HG03108 (cell line): ENCODE data around the gene CADPS2.

Source experiments
- ATAC-seq: cut with Tn5 transposase; IDR thresholded peaks from one replicate; pipeline ENCODE4 v1.9.1; 2021; ENCODE audit warnings: moderate library complexity; ENCODE audit not compliant: unreplicated experiment

Gene CADPS2

DNA sequence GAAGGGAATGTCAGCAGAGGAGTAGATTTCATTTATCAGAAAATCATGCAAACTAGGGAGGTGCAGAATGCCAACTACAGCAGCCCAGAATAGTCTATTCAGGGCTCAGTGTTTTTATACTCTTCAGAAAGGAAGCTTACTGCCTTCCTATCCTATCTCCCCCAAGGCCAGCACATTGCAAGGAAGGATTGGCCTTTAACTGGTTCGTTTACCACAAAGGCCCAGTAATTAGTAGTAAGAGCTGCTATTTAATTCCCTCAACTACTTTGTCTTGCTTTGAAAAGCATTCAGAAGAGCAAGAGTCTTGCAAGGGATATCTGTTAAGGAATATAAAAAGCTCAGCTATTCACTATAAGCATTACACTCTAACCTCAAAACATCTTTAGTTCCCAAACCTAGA, 97.1 kb downstream of the CADPS2 start:
- ATAC-seq, result no peak

DNA sequence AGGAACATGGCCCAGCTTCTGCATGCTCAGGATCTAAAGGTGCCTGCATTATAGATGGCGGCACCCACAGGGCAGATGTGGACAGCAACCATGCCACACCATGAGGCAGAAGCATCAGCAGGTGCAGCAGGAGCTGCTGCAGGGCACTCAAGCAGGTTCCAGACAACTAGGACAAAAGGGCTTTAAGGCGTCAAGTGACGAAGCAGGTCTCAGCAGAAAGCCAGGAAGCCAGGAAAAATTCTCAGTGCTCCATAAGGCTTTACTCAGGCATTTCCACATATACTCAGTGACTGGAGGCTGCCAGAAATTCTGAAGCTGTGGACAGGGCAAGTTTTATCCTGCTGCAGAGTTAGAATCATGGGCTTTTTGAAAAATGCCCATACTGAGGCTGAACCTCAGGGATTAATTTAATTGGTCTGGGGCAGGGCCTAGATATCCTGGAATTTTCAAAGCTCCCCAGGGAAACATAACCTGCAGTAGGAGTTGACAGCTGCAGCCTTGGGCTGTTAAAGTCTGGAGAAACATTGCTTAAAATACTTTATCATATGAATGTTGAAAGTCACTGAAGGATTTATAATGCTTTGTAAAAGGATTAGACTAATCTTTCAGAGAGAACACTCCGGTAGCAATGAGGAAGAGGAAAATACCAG, 115.4 kb downstream of the CADPS2 start:
- no peak for ATAC-seq

DNA sequence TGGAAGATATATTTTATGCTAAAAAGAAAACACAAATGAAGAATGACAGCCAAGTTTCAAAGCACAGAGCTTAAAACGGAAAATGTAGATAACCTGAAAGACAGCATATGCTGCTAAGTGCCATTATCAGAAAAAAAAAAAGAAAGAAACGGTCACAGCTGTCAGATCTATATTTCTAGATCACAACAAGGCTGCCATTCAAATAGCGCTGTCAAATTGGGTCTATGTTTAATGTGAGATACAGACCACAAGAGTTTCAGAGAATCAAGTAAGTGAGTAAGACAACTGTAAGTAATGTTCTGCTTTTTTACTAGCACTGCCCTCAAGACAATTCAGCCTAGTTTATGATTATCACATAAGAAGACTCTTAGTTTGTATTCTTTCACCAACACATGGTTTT, 117.4 kb downstream of the CADPS2 start:
- ATAC-seq, result no peak

DNA sequence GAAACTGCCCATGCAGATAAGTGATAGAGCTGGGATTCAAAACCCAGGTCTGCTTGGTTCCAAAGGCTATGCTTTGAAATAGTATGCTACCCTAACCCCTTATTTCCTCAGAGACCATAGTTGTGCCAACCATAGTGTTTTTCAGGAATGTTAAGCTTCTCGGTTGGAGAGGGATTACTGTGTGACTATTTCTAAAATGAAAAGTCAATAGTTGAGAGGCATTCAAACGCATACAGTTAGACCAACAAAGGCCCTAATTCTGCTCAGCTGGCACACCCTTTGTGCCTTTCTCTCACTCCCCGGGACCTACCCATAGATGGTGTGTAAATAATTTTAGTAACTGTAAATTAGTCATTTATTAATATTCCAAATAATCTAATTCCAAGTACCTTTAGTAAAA, 118.9 kb downstream of the CADPS2 start:
- ATAC-seq, result no peak

DNA sequence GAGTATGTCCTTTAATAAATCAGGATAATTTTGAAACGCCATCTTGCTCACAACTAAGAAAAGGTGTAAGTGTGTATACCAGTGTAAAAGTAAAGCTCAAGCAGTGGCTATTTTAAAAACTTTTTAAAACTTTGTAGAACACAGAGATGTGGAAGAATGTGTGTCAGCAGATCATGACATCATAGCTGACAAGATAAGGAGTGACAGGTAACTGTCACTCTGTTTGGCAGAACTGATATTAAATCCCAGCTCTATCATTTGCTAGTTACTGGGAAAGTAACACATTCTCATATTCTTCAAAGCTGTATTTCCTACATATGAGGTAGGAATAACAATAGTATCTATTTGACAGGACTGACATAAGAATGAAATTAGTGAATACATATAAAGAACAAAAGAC, 119.7 kb downstream of the CADPS2 start:
- ATAC-seq, result no peak

DNA sequence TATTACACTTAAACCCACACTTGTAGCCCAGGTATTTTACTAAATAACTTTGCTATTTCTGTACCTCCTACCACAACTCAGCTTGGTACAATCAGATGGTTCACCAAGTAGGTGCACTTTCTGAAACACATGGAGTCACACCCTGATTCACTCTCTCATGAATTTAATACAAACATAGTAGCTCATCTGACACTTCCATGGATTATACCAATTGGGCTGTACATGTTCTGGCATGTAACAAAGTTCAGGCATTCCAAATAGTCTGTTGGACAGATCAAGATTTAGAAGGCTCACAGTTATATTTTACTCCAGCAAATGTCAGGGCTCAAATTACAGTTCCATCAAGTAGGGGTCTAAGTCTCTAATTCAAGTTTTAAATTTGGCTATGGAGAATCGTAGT, 121.4 kb downstream of the CADPS2 start:
- no peak for ATAC-seq

DNA sequence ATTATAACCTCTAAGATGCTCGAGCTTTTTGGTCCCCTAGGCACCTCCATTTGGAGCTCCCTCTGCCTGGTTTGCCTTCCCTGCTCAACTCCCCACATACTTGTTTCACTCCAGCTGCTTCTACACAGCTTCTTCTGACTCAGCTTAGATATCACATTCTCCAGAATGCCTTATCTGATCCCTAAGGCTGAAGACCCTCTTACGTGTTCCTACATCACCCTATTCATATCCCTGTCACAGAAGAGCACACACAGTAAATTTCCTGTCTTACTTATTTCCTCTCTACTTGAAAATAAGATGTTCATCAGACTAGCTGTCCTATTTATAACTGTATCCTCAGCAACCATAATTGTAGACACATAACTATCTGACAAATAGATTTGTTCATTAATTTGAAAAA, 122.2 kb downstream of the CADPS2 start:
- ATAC-seq, result no peak

DNA sequence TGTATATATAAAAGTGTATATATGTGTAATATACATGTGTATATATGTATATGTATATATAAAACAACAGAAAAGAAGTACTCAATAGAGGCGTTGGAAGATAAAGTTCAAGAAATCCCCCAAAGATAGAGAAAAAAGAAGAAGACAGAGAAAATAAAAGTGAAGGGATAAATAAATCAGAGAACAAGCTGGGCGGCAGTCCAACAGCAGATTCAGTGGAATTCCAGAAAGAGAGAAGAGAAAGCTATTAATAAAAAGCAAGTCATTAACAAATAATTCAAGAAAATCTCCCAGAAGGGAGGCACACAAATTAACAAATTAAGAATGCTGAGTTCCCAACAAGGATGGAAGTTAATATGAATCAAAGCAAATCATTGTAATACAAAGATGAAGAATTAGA, 124.2 kb downstream of the CADPS2 start:
- ATAC-seq, result no peak

DNA sequence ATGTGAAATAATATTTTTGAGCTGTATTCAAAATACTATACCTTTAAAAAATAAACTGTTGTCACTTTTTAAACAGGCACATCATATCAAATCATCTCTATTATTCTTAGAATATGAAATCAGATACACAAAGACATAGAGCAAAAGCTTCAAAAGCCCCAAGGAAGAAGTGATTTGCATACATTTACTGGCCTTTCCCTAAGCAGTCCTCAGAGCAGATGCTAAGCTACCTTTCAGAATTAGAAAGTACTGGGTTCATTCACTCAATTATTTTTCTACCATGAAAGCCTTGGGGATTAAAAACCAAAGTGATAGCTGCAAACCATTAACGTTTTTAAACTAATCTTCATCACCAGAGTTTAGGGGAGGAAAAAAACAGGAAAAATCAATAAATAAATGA, 127.8 kb downstream of the CADPS2 start:
- no peak for ATAC-seq

DNA sequence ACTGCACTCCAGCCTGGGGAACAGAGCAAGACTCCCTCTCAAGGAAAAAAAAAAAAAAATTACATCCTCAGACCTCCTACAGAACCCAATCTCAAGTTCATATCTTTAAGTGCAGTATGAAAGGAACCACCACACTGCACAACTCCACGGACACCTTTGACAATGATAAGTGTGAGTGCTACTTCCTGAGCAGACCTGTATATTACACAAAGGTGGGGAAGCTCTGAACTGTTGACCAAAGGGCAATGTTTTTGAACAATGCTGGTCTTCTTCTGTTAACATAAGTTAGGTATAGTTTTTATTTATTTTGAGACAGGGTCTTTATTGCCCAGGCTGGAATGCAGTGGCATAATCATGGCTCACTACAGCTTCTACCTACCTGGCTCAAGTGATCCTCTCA, 129.4 kb downstream of the CADPS2 start:
- ATAC-seq, result no peak

DNA sequence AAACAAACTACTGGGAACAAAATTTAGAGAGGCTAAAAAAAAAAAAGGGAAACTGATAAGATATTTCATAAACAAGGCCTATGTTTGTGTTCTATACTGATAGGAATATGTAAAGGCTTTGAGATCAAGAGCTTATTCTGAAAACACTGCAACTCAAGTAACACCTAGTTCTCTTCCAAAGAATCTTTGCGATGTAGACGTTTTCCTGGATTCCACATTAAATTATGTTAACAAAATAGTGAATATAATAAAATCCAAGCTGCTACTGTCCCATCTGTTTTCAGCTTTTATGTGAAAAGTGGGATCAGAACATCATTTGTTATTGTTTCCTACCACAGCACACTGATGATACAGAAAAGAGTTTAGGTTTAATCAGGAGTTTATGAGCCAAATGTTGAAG, 130.6 kb downstream of the CADPS2 start:
- no peak for ATAC-seq

DNA sequence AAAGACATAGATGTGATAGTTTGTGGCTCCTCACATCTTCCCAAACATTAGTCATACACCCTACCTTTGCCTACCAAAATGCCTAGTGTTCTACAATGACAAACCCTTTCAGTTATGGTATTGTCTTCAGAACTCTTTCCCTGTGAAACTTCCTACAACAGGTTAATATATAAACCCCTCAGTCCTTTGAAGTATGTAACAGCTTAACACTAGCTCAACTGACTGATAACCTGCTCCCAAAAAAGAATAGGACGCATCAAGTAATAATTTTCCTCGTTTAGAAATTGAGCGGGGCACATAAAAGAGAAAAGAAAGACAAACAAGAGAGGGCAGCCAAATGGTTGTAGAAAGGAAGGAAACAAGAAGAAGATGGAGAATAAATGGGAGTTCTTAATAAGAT, 133.7 kb downstream of the CADPS2 start:
- ATAC-seq, result no peak

DNA sequence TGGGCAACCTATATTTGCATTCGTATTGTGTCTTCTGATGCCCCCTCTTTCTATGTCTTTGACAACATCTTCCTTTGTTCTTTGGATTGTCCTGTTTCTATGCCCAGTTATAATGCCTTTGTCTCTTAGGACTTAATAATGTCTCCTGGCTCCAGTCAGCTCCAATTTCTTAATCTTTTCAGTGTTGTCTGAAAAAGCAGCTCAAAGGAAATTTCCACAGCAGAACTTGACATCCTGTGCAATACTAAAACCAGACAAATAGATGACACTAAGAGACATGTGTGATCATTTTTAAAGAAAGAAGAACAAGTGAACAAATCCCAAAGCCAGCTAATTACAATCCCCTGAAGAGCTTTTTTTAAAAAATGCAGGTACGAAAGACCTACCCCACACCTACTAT, 135.9 kb downstream of the CADPS2 start:
- no peak for ATAC-seq

DNA sequence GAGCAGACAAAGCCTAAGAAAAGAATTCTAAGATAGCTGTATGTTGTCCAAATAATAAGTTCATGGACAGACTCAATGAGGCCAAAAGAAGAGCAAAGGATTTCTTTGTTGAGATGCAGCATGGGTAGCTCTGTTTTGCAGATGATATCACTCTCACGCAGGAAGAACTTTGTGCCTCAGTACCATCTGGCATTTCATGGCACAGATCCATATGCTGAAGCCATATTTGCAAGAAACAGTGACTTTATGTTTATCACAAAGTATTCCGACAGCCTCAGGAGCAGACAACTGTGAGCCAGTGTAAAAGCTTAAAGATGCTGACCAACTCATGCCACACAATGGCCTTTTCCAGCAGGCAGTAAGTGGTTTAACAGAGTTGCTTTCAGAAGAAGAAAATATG, 138.1 kb downstream of the CADPS2 start:
- no peak for ATAC-seq

DNA sequence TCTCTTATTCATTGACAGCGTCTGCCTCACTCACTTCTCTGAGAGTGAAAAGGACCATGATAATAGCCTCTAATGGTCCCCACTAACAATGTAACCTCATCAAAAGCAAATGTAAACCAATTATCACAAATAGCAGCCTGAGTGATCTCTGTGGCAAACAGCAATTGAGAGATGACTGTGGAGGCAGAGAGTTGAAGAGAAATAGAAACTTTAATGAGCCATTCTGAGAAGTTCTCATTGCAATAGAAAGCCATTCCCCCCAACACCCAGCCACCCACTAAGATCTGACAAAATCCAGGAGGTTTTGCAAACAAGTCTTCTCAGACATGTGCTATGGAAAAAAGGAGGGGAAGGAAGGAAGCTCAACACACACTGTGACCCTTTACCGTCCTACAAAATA, 139.3 kb downstream of the CADPS2 start:
- no peak for ATAC-seq

DNA sequence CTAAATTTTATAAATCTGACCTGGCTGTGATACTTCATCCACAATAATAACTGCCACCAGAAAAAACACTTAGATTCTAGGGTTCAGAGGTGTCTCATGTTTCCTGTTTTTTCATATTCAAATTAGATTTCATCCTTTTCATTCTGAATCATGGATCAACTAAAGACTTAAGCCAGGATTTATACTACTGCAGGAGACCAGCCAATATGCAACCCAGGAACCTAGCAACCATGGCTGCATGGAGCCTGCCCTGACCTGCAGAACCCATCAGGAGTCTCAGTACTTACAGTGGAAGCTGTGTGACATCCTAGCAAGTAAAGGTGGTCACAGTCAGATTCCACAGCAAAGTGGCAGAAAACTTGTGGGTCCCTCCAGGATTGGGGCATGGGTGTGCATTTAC, 143.0 kb downstream of the CADPS2 start:
- ATAC-seq, result no peak

DNA sequence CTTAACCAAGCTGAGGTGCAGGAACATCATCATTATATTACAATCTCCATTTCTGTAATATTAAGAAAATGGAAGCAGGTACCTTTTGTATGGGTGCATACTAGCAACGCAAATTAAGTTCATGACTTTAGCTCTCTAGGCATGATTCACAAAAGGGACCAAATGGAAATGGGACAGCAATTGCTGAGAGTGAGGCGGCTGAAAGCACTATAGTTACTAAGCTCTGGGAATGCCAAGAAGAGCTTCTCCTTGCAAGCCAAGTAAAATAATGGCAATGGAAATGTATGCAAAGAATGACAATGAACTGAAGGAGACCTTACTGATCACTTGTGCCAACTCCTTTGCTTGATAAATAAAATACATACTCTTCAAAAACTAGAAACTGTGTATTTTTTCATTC, 147.3 kb downstream of the CADPS2 start:
- ATAC-seq, result no peak

DNA sequence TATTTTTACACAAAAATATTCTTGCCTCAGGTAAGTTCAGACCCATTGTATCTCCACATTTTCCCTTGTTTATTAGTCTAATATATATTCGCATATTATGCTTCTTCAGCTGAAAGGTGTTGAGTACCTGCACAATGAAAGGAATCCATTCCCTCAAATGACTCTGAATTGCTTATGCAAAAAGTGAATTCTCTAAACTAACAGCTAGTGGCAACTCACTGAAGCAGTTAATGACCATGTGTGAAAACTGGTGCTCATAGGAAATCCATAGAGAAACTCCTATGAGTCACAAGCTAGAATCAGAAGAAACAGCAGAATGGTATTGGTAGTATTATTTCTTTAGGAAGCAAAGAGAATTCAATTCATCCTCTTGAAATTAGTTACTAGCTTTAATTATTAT, 150.1 kb downstream of the CADPS2 start:
- ATAC-seq, result no peak

DNA sequence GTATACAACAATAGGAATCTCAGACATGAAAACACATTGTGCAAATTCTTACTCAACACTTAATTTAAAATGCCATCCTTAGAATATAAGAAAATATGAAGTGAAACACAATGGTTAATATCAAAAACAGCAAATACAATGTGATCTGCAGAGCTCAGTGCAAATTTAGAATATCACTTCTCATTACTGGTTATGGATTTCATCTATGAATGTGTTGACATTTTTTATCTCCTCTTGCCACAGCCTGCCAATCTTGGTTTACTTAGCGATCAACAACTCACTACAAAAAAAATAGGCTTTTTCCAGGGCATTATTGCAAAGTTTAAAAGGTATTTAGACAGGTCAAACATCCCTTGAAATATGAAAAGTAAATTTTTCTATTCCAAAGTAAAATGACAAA, 158.5 kb downstream of the CADPS2 start:
- ATAC-seq, result no peak

DNA sequence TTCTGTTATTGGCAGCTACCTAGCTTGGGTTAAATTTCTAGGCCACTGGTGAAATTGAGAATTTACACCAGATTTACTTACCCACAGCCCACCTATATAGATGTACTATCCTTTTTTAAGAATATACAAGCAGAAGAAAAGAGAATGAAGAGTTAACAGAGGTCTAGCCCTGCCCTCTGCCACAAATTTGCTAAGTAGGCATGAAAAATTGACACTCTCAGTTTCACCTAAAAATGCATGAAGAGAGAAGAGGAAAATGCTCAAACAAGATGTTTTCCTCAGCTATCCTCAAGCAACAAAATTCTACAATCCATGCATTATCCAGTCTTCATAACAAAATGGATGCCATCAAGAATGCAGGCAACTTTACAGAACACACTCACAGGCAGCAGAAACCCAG, 158.9 kb downstream of the CADPS2 start:
- ATAC-seq, result no peak

DNA sequence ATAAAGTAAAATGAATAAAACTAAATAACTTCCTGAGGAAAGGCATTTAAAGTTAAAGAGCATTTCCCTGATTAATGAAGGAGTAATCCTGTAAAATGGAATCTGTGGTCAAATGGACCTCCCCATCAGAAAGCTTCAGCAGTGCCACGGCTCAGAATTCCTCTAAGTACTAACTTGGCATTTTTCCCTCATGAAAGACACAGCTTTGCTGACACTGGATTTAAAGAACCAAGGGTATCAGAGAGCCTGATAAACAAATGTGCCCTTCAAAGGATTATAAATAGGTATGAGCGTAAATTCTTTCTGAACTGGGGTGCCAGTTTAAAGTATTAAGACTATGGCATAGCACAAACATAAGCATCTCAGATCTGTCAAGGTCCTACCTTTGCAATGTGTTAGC, 159.4 kb downstream of the CADPS2 start:
- ATAC-seq, result no peak

DNA sequence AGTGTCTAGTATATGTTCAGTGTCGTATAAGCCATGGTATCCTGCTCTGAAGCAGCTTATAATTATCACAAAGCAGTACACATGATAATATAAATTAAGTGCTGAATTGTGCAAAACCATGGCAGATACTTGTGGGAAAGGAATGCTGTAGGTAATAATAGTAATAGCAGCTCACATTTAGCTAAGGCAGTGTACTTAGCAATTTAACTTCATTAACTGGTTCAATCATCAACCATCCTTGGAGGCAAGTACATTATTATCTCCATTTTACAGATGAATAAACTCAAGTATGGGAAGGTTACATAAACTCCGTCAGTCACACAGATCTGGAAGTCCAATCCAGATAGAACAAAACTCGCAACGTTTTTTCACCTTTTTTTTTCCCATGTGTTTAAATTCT, 161.9 kb downstream of the CADPS2 start:
- ATAC-seq, result no peak

DNA sequence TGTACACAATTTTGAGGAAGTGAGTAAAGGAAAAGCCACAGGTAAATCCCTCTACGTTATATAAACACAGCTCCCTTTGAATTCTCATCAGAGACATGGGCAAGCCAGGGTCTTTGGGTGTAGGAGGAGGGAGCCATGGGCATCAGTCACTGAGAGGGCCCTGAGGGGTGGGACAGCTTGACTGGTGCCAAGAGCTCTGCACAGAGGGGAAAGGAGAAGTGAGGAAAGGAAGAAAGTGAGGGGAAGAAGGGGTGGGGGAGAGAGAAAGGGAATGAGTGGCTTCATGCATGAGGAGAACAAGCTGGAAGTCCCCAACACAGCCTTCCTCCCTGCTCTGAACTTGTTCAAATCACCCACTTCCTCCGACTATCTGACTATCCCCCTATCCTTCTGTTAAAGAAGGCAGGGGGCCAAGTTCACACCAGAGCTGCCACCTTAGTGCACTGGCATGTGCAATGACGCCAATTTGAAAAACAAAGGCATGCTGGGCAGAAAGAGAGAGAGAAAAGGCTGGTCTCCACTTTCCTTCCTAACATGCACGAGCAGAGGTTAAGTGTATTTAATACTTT, 167.2 kb downstream of the CADPS2 start:
- ATAC-seq, result no peak
